Gastrocnemius medialis (tissue), 4 donors: ENCODE measurements around the gene LPAR6.

ENCODE experiments used
- POLR2A ChIP-seq, 2 donors: fragments of 450-650 bp; IDR thresholded peaks; one replicate each; pipeline ENCODE4 v1.6.1; 2017; ENCODE audit warnings: antibody characterized with exemption in 2 of 2, mild to moderate bottlenecking in 2 of 2, moderate library complexity in 2 of 2
- TF ChIP-seq, protein P1 (sequence below), 5 experiments: fragments of 450-650 bp in 3 of 5; fragments of 200-600 bp in 2 of 5; sonication (generic) in 2 of 5; IDR thresholded peaks in 4 of 5; conservative IDR thresholded peaks in 1 of 5; 1 replicate in 4 of 5; 2 replicates in 1 of 5; pipeline ENCODE4 v1.5.1; 2016 to 2019; ENCODE audit warnings: antibody characterized with exemption in 5 of 5, mild to moderate bottlenecking in 3 of 5, moderate library complexity in 3 of 5

GRCh38 chr13:48429036-48429435 is 16.1 kb upstream of the LPAR6 start:
- no peak for TF ChIP-seq POLR2A (IDR thresholded peaks at IDR 0.05)
- TF ChIP-seq, protein P1, sequence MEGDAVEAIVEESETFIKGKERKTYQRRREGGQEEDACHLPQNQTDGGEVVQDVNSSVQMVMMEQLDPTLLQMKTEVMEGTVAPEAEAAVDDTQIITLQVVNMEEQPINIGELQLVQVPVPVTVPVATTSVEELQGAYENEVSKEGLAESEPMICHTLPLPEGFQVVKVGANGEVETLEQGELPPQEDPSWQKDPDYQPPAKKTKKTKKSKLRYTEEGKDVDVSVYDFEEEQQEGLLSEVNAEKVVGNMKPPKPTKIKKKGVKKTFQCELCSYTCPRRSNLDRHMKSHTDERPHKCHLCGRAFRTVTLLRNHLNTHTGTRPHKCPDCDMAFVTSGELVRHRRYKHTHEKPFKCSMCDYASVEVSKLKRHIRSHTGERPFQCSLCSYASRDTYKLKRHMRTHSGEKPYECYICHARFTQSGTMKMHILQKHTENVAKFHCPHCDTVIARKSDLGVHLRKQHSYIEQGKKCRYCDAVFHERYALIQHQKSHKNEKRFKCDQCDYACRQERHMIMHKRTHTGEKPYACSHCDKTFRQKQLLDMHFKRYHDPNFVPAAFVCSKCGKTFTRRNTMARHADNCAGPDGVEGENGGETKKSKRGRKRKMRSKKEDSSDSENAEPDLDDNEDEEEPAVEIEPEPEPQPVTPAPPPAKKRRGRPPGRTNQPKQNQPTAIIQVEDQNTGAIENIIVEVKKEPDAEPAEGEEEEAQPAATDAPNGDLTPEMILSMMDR (IDR thresholded peaks at IDR 0.05 in 4 of 5, conservative IDR thresholded peaks at IDR 0.05 in 1 of 5), result no peak
